K562 (cell line): ENCODE data around the gene PPP1R14D. TPM values are rescaled to one million over a fixed set of nuclear protein-coding genes. Genes with fewer than 3 reads are reported as not detected.

Source experiments
- CLOCK ChIP-seq: fragments of 250-450 bp; sonication (Bioruptor Pico); IDR thresholded peaks from 2 replicates; pipeline ENCODE4 v1.4.0; 2020; ENCODE audit warnings: mild to moderate bottlenecking, moderate library complexity, borderline replicate concordance
- ETV5 ChIP-seq: sonication (generic); formaldehyde crosslinking; IDR thresholded peaks from 2 replicates; pipeline ENCODE4 v1.4.0; 2020; ENCODE audit warnings: low read depth, mild to moderate bottlenecking, missing genetic modification reagents
- HLTF ChIP-seq: fragments of 450-650 bp; IDR thresholded peaks from 2 replicates; pipeline ENCODE4 v1.6.1; 2016
- HNRNPUL1 ChIP-seq: fragments of 200-400 bp; formaldehyde crosslinking; IDR thresholded peaks from 2 replicates; pipeline ENCODE4 v1.6.1; 2017; ENCODE audit warnings: low read length
- MBD1 ChIP-seq: fragments of 250-450 bp; sonication (Bioruptor Pico); IDR thresholded peaks from 2 replicates; pipeline ENCODE4 v1.8.0; 2022; ENCODE audit warnings: inconsistent platforms
- MXD1 ChIP-seq: fragments of 250-450 bp; sonication (Bioruptor Pico); IDR thresholded peaks from 2 replicates; pipeline ENCODE4 v1.8.0; 2021; ENCODE audit warnings: borderline replicate concordance, mild to moderate bottlenecking, moderate library complexity; ENCODE audit not compliant: poor library complexity, severe bottlenecking
- RERE ChIP-seq: sonication (generic); formaldehyde crosslinking; IDR thresholded peaks from 2 replicates; pipeline ENCODE4 v1.8.0; 2023; ENCODE audit warnings: missing genetic modification reagents, mild to moderate bottlenecking, borderline replicate concordance
- TAF9B ChIP-seq: fragments of 450-650 bp; IDR thresholded peaks from 2 replicates; pipeline ENCODE4 v1.6.1; 2018; ENCODE audit warnings: mild to moderate bottlenecking; ENCODE audit not compliant: partially characterized antibody
- ZNF184 ChIP-seq: sonication (generic); formaldehyde crosslinking; IDR thresholded peaks from 2 replicates; pipeline ENCODE4 v1.5.0; 2020; ENCODE audit warnings: missing genetic modification reagents
- ZNF57 ChIP-seq: fragments of 450-650 bp; formaldehyde crosslinking; IDR thresholded peaks from 2 replicates; pipeline ENCODE4 v1.4.0; 2020; ENCODE audit warnings: mild to moderate bottlenecking, moderate library complexity
- ZNF668 ChIP-seq: fragments of 250-450 bp; sonication (Bioruptor Pico); IDR thresholded peaks from 2 replicates; pipeline ENCODE4 v1.8.0; 2022; ENCODE audit warnings: mild to moderate bottlenecking, inconsistent platforms
- polyA plus RNA-seq, 8 experiments: library from polyadenylated mRNA; depleted of rRNA in 4 of 8; stranded (reverse) in 5 of 8; unstranded in 3 of 8; fragments of >200 nt; fragmentation: Nextera tagmentation in 2 of 8; fragmentation: Illumina TruSeq in 1 of 8; extraction: Ambion mirVana in 2 of 8; extraction: Trizol in 1 of 8; gene quantifications; 2 replicates each; pipeline versions ENCODE4 v1.2.1 to v1.2.3, GENCODE V29; 2011 to 2014; ENCODE audit warnings: inconsistent platforms in 1 of 8, missing spikeins in 1 of 8
- total RNA-seq, 7 experiments: library from RNA; depleted of rRNA in 6 of 7; stranded (reverse); fragments of >200 nt in 6 of 7; fragmentation: Illumina TruSeq in 2 of 7; extraction: Trizol in 2 of 7; gene quantifications; 2 replicates each; pipeline versions ENCODE4 v1.2.1 to v1.2.3, GENCODE V29; 2011 to 2021; ENCODE audit warnings: low replicate concordance in 1 of 7
- TF ChIP-seq, protein P1 (sequence below), 2 experiments: fragments of 450-650 bp in 1 of 2; IDR thresholded peaks; 2 replicates each; pipeline ENCODE4 v1.6.1; 2011 to 2017; ENCODE audit warnings: low read depth in 2 of 2, antibody characterized with exemption in 1 of 2, borderline replicate concordance in 1 of 2, low read length in 1 of 2, mild to moderate bottlenecking in 1 of 2, mixed read lengths in 1 of 2; ENCODE audit not compliant: control insufficient read depth in 1 of 2

PPP1R14D gene
- total and polyA plus RNA-seq, 9 of the 15 experiments (the other 6 are each of a cell fraction or from before 2014, with no cell fraction given), result 0.11 to 0.18 TPM; not detected in 7

DNA sequence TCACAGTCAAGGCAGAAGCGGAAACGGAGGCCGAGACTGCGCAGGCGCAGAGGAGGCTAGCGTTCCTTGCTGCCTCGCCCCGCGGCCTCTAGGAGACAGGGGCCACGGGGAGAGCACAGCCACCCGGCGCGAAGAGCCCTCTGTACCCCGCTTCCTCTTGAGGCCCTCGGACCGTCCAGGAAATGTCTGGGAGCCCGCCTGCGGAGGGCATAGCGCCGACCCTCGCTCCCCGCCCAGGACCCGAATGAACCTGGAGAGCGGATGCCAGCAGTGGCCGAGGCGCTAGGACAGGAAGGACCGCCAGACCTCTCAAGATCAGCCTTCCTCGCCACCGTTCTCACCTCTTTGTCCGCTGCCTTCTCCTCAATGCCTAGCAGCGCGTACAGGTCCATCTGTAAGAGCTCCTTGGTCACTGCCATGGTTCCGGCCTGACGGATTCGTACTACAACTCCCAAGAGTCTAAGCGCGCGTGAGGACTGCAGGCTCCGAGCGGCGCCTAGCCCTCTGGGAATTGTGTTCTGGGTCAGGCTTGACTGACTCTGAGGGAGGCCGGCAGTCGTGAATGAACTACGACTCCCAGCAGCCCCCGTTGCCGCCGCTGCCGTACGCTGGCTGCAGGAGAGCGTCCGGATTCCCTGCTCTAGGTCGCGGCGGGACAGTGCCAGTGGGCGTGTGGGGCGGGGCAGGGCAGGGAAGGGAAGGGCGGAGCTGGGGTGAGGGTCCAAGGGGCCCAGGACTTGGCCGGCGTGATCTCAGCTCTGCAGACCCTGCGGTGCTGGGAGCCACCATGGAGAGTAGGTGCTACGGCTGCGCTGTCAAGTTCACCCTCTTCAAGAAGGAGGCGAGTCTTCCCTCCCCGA lies 21.2 kb downstream of the PPP1R14D start, which contains the start of the genes DNAJC17 and ZFYVE19 (continued):
- TF ChIP-seq TAF9B, result no peak
- TF ChIP-seq, protein P1, sequence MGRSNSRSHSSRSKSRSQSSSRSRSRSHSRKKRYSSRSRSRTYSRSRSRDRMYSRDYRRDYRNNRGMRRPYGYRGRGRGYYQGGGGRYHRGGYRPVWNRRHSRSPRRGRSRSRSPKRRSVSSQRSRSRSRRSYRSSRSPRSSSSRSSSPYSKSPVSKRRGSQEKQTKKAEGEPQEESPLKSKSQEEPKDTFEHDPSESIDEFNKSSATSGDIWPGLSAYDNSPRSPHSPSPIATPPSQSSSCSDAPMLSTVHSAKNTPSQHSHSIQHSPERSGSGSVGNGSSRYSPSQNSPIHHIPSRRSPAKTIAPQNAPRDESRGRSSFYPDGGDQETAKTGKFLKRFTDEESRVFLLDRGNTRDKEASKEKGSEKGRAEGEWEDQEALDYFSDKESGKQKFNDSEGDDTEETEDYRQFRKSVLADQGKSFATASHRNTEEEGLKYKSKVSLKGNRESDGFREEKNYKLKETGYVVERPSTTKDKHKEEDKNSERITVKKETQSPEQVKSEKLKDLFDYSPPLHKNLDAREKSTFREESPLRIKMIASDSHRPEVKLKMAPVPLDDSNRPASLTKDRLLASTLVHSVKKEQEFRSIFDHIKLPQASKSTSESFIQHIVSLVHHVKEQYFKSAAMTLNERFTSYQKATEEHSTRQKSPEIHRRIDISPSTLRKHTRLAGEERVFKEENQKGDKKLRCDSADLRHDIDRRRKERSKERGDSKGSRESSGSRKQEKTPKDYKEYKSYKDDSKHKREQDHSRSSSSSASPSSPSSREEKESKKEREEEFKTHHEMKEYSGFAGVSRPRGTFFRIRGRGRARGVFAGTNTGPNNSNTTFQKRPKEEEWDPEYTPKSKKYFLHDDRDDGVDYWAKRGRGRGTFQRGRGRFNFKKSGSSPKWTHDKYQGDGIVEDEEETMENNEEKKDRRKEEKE (IDR thresholded peaks at IDR 0.05; ENCODE audit: borderline replicate concordance in 1 of 2, control insufficient read depth in 1 of 2, low read depth in 2 of 2, low read length in 1 of 2), result no peak
- TF ChIP-seq CLOCK (CRISPR knock-in tag), result no peak
- TF ChIP-seq ZNF184 (CRISPR knock-in tag), result no peak
- no peak for TF ChIP-seq ZNF668 (CRISPR knock-in tag)
- no peak for TF ChIP-seq MBD1 (CRISPR knock-in tag)
- TF ChIP-seq ETV5, result no peak; the same call in 1 of the 2 replicates
- no peak for TF ChIP-seq HNRNPUL1
- peak; percentile 36; the same call in 1 of the 2 replicates for TF ChIP-seq HLTF
- TF ChIP-seq ZNF57 (CRISPR knock-in tag), result no peak
- no peak for TF ChIP-seq RERE (CRISPR knock-in tag)
- TF ChIP-seq MXD1 (CRISPR knock-in tag), result no peak
